ENCODE data around the gene HEATR1.

The HEATR1 gene

GRCh38 chr1:236603991-236604904, at the start of gene HEATR1:
TSS of gene HEATR1 (minus strand) at chr1:236604516. CDS start at chr1:236604095, 421 bp downstream.
- H3K27ac ChIP-seq (ENCODE audit: low read length) = peak within 1 kb of the TSS; percentile 83
- H3K4me1 ChIP-seq (ENCODE audit: control insufficient read depth, insufficient read depth, low read length) = peaks cover 13% of the 10 kb centered on the region
- peak within 1 kb of the TSS; percentile 97 to 98 for H3K4me3 ChIP-seq (ENCODE audit: low read length in 2 of 2)
- peak within 1 kb of the TSS; percentile 75 to 90 for H3K9ac ChIP-seq (ENCODE audit: low read length in 2 of 2)
- no peaks in the 10 kb centered on the region for H3K9me3 ChIP-seq (ENCODE audit: control insufficient read depth in 2 of 2, low read length in 2 of 2)
- H3K27me3 ChIP-seq (ENCODE audit: control insufficient read depth in 1 of 2, insufficient read depth in 2 of 2, low read length in 2 of 2) = no peaks in the 10 kb centered on the region
- H3K36me3 ChIP-seq (ENCODE audit: control insufficient read depth in 2 of 2, insufficient read depth in 2 of 2, low read length in 2 of 2) = peaks cover 2 to 9% of the 10 kb centered on the region in 2 donors

GRCh38 chr1:236645016-236645680, 40.8 kb upstream of the HEATR1 start:
- no peak overlapping the region for H3K4me3 ChIP-seq (ENCODE audit: low read length in 2 of 2)

GRCh38 chr1:236642763-236643162, 38.4 kb upstream of the HEATR1 start:
- Histone ChIP-seq H3K36me3 (ENCODE audit: control insufficient read depth in 2 of 2, insufficient read depth in 2 of 2, low read length in 2 of 2) (no peaks in the 10 kb centered on the region), H3K9me3 (ENCODE audit: control insufficient read depth in 2 of 2, low read length in 2 of 2) (no peaks in the 10 kb centered on the region), H3K27ac (ENCODE audit: low read length) (no peak overlapping the region), H3K4me1 (ENCODE audit: control insufficient read depth, insufficient read depth, low read length) (peaks cover 3% of the 10 kb centered on the region), H3K27me3 (ENCODE audit: control insufficient read depth in 1 of 2, insufficient read depth in 2 of 2, low read length in 2 of 2) (peaks cover 0 to 4% of the 10 kb centered on the region in 2 donors), H3K9ac (ENCODE audit: low read length in 2 of 2) (no peak overlapping the region), H3K4me3 (ENCODE audit: low read length in 2 of 2) (no peak overlapping the region)

More at GRCh38 chr1:236645016-236645680, 40.8 kb upstream of the HEATR1 start:
- H3K27me3 ChIP-seq (ENCODE audit: control insufficient read depth in 1 of 2, insufficient read depth in 2 of 2, low read length in 2 of 2) = no peaks in the 10 kb centered on the region
- H3K9ac ChIP-seq (ENCODE audit: low read length in 2 of 2) = no peak overlapping the region
- no peaks in the 10 kb centered on the region for H3K4me1 ChIP-seq (ENCODE audit: control insufficient read depth, insufficient read depth, low read length)
- H3K27ac ChIP-seq (ENCODE audit: low read length) = no peak overlapping the region
- no peaks in the 10 kb centered on the region for H3K9me3 ChIP-seq (ENCODE audit: control insufficient read depth in 2 of 2, low read length in 2 of 2)
- H3K36me3 ChIP-seq (ENCODE audit: control insufficient read depth in 2 of 2, insufficient read depth in 2 of 2, low read length in 2 of 2) = no peaks in the 10 kb centered on the region

GRCh38 chr1:236639686-236640085, 35.4 kb upstream of the HEATR1 start:
- no peaks in the 10 kb centered on the region for H3K36me3 ChIP-seq (ENCODE audit: control insufficient read depth in 2 of 2, insufficient read depth in 2 of 2, low read length in 2 of 2)
- H3K9ac ChIP-seq (ENCODE audit: low read length in 2 of 2) = no peak overlapping the region
- no peak overlapping the region for H3K4me3 ChIP-seq (ENCODE audit: low read length in 2 of 2)
- no peak overlapping the region for H3K27ac ChIP-seq (ENCODE audit: low read length)
- peaks cover 3% of the 10 kb centered on the region for H3K4me1 ChIP-seq (ENCODE audit: control insufficient read depth, insufficient read depth, low read length)
- H3K9me3 ChIP-seq (ENCODE audit: control insufficient read depth in 2 of 2, low read length in 2 of 2) = no peaks in the 10 kb centered on the region
- peaks cover 0 to 4% of the 10 kb centered on the region in 2 donors for H3K27me3 ChIP-seq (ENCODE audit: control insufficient read depth in 1 of 2, insufficient read depth in 2 of 2, low read length in 2 of 2)

- no peak overlapping the region for H3K27ac ChIP-seq (ENCODE audit: low read length)
- no peak overlapping the region for H3K4me3 ChIP-seq (ENCODE audit: low read length in 2 of 2)
- H3K27me3 ChIP-seq (ENCODE audit: control insufficient read depth in 1 of 2, insufficient read depth in 2 of 2, low read length in 2 of 2) = peaks cover 0 to 4% of the 10 kb centered on the region in 2 donors
Observed at GRCh38 chr1:236638945-236639344, 34.6 kb upstream of the HEATR1 start.

GRCh38 chr1:236636017-236636416, 31.7 kb upstream of the HEATR1 start:
- H3K4me1 ChIP-seq (ENCODE audit: control insufficient read depth, insufficient read depth, low read length) = peaks cover 3% of the 10 kb centered on the region
- H3K36me3 ChIP-seq (ENCODE audit: control insufficient read depth in 2 of 2, insufficient read depth in 2 of 2, low read length in 2 of 2) = no peaks in the 10 kb centered on the region
- no peak overlapping the region for H3K4me3 ChIP-seq (ENCODE audit: low read length in 2 of 2)
- no peak overlapping the region for H3K27ac ChIP-seq (ENCODE audit: low read length)
- H3K9ac ChIP-seq (ENCODE audit: low read length in 2 of 2) = no peak overlapping the region
- peaks cover 0 to 4% of the 10 kb centered on the region in 2 donors for H3K27me3 ChIP-seq (ENCODE audit: control insufficient read depth in 1 of 2, insufficient read depth in 2 of 2, low read length in 2 of 2)
- H3K9me3 ChIP-seq (ENCODE audit: control insufficient read depth in 2 of 2, low read length in 2 of 2) = no peaks in the 10 kb centered on the region

More at GRCh38 chr1:236638945-236639344, 34.6 kb upstream of the HEATR1 start:
- no peaks in the 10 kb centered on the region for H3K36me3 ChIP-seq (ENCODE audit: control insufficient read depth in 2 of 2, insufficient read depth in 2 of 2, low read length in 2 of 2)
- peaks cover 3% of the 10 kb centered on the region for H3K4me1 ChIP-seq (ENCODE audit: control insufficient read depth, insufficient read depth, low read length)
- no peak overlapping the region for H3K9ac ChIP-seq (ENCODE audit: low read length in 2 of 2)
- no peaks in the 10 kb centered on the region for H3K9me3 ChIP-seq (ENCODE audit: control insufficient read depth in 2 of 2, low read length in 2 of 2)

GRCh38 chr1:236627727-236628408, 23.6 kb upstream of the HEATR1 start:
- Histone ChIP-seq H3K4me1 (ENCODE audit: control insufficient read depth, insufficient read depth, low read length) (no peaks in the 10 kb centered on the region), H3K9ac (ENCODE audit: low read length in 2 of 2) (no peak overlapping the region), H3K4me3 (ENCODE audit: low read length in 2 of 2) (no peak overlapping the region), H3K9me3 (ENCODE audit: control insufficient read depth in 2 of 2, low read length in 2 of 2) (no peaks in the 10 kb centered on the region), H3K27ac (ENCODE audit: low read length) (no peak overlapping the region), H3K27me3 (ENCODE audit: control insufficient read depth in 1 of 2, insufficient read depth in 2 of 2, low read length in 2 of 2) (no peaks in the 10 kb centered on the region), H3K36me3 (ENCODE audit: control insufficient read depth in 2 of 2, insufficient read depth in 2 of 2, low read length in 2 of 2) (no peaks in the 10 kb centered on the region)

- no peaks in the 10 kb centered on the region for H3K36me3 ChIP-seq (ENCODE audit: control insufficient read depth in 2 of 2, insufficient read depth in 2 of 2, low read length in 2 of 2)
- H3K9me3 ChIP-seq (ENCODE audit: control insufficient read depth in 2 of 2, low read length in 2 of 2) = peaks cover 8% of the 10 kb centered on the region in 2 donors
- H3K27me3 ChIP-seq (ENCODE audit: control insufficient read depth in 1 of 2, insufficient read depth in 2 of 2, low read length in 2 of 2) = peaks cover 0 to 3% of the 10 kb centered on the region in 2 donors
- H3K9ac ChIP-seq (ENCODE audit: low read length in 2 of 2) = no peak overlapping the region
- H3K4me3 ChIP-seq (ENCODE audit: low read length in 2 of 2) = no peak overlapping the region
- H3K4me1 ChIP-seq (ENCODE audit: control insufficient read depth, insufficient read depth, low read length) = no peaks in the 10 kb centered on the region
- H3K27ac ChIP-seq (ENCODE audit: low read length) = no peak overlapping the region
Observed at GRCh38 chr1:236623371-236624166, 19.3 kb upstream of the HEATR1 start.

GRCh38 chr1:236622407-236622806, 18.1 kb upstream of the HEATR1 start:
- Histone ChIP-seq H3K27ac (ENCODE audit: low read length) (no peak overlapping the region), H3K36me3 (ENCODE audit: control insufficient read depth in 2 of 2, insufficient read depth in 2 of 2, low read length in 2 of 2) (no peaks in the 10 kb centered on the region), H3K9me3 (ENCODE audit: control insufficient read depth in 2 of 2, low read length in 2 of 2) (peaks cover 8% of the 10 kb centered on the region in 2 donors), H3K4me3 (ENCODE audit: low read length in 2 of 2) (no peak overlapping the region), H3K4me1 (ENCODE audit: control insufficient read depth, insufficient read depth, low read length) (no peaks in the 10 kb centered on the region), H3K9ac (ENCODE audit: low read length in 2 of 2) (no peak overlapping the region), H3K27me3 (ENCODE audit: control insufficient read depth in 1 of 2, insufficient read depth in 2 of 2, low read length in 2 of 2) (peaks cover 0 to 3% of the 10 kb centered on the region in 2 donors)

- no peak overlapping the region for H3K4me3 ChIP-seq (ENCODE audit: low read length in 2 of 2)
- H3K27ac ChIP-seq (ENCODE audit: low read length) = no peak overlapping the region
- no peaks in the 10 kb centered on the region for H3K4me1 ChIP-seq (ENCODE audit: control insufficient read depth, insufficient read depth, low read length)
- peaks cover 0 to 7% of the 10 kb centered on the region in 2 donors for H3K27me3 ChIP-seq (ENCODE audit: control insufficient read depth in 1 of 2, insufficient read depth in 2 of 2, low read length in 2 of 2)
- H3K9me3 ChIP-seq (ENCODE audit: control insufficient read depth in 2 of 2, low read length in 2 of 2) = peaks cover 8% of the 10 kb centered on the region in 2 donors
- no peak overlapping the region for H3K9ac ChIP-seq (ENCODE audit: low read length in 2 of 2)
- no peaks in the 10 kb centered on the region for H3K36me3 ChIP-seq (ENCODE audit: control insufficient read depth in 2 of 2, insufficient read depth in 2 of 2, low read length in 2 of 2)
Observed at GRCh38 chr1:236619398-236619797, 15.1 kb upstream of the HEATR1 start.

Data from stomach smooth muscle (tissue), 2 donors.